Bronchial epithelial cell (primary cell): Measurements from ENCODE around the gene SLCO3A1. TPM values are rescaled to one million over a fixed set of nuclear protein-coding genes. Genes with fewer than 3 reads are reported as not detected.
A peak's percentile ranks its signal among the peaks of the same experiment; 100 is the strongest.

Source experiments
- DNase-seq: peaks from one replicate; pipeline ENCODE4 v3.0.0-alpha.2; 2010; ENCODE audit warnings: low read depth
- FAIRE-seq: peaks from 2 replicates; lab custom pipeline; 2011; peaks lifted over from hg19 to GRCh38; lab: Jason Lieb, UNC
- H3K27me3 ChIP-seq: 2 replicates; pipeline ENCODE4 v1.5.1; 2011; ENCODE audit warnings: low read length; ENCODE audit not compliant: control insufficient read depth, insufficient read depth
- H3K36me3 ChIP-seq: 2 replicates; pipeline ENCODE4 v1.5.1; 2011; ENCODE audit warnings: low read length; ENCODE audit not compliant: control insufficient read depth, insufficient read depth
- H3K4me3 ChIP-seq: 2 replicates; pipeline ENCODE4 v1.5.1; 2011; ENCODE audit warnings: mild to moderate bottlenecking, low read depth, low read length, control low read depth
- total RNA-seq: library from RNA; depleted of rRNA; stranded (reverse); fragments of >200 nt; gene quantifications from 2 replicates; pipeline ENCODE4 v1.2.1, GENCODE V29; 2014
- TF ChIP-seq, protein P1 (sequence below): IDR thresholded peaks from 2 replicates; pipeline ENCODE4 v1.5.1; 2011; ENCODE audit warnings: mild to moderate bottlenecking, moderate library complexity, low read length, control low read depth, inconsistent platforms; ENCODE audit not compliant: insufficient read depth, severe bottlenecking

Gene SLCO3A1
- total RNA-seq: 3.8 and 4.5 TPM in 2 replicates

DNA sequence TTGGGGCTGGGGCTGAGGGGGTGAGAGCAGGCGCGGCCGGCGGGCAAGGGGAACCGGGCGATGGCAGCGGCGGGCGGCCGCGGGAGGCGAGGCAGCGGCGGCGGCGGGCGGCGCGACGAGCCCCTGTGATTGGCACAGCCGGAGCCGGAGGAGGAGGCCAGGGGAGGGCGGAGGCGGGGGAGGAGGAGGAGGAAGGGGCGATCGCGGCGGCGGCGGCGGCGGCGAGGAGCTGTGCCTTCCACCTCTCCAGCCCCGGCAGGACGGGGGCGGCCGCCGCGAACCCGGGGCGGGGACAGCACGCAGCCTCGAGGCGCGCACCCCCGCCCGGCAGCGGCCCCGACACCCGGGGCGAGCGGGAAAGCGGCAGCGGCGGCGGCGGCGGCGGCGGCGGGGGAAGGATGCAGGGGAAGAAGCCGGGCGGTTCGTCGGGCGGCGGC lies at the start of gene SLCO3A1:
Gene SLCO3A1 (plus strand): TSS at position 198 of the 437 bp plus-strand sequence.
- Histone ChIP-seq H3K36me3 (no peaks in the 10 kb centered on the region), H3K27me3 (no peaks in the 10 kb centered on the region), H3K4me3 (peak within 1 kb of the TSS; percentile 50)
- no peak for FAIRE-seq
- no peak for DNase-seq
- TF ChIP-seq, protein P1, sequence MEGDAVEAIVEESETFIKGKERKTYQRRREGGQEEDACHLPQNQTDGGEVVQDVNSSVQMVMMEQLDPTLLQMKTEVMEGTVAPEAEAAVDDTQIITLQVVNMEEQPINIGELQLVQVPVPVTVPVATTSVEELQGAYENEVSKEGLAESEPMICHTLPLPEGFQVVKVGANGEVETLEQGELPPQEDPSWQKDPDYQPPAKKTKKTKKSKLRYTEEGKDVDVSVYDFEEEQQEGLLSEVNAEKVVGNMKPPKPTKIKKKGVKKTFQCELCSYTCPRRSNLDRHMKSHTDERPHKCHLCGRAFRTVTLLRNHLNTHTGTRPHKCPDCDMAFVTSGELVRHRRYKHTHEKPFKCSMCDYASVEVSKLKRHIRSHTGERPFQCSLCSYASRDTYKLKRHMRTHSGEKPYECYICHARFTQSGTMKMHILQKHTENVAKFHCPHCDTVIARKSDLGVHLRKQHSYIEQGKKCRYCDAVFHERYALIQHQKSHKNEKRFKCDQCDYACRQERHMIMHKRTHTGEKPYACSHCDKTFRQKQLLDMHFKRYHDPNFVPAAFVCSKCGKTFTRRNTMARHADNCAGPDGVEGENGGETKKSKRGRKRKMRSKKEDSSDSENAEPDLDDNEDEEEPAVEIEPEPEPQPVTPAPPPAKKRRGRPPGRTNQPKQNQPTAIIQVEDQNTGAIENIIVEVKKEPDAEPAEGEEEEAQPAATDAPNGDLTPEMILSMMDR: no peak

DNA sequence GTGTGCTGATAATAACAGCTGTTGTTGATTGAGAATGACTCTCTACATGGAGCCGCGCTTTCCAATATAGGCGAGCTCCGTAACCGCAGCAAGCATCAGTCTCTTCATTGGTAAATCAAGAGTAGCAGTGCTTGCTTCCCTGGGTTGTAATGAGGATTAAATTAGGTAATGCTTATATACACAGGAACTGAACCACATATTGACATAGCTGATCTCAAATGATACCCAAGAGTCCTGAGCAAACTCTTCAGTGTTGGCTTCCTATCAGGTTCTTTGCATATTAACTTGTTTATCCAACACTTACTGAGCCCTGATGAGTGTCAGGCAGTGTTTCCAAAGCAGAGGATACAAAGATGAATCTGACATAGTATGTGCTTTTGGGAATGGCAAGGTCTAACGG lies 46.4 kb upstream of the SLCO3A1 start:
- DNase-seq: no peak
- TF ChIP-seq, protein P1: no peak
- H3K36me3 ChIP-seq: no peaks in the 10 kb centered on the region
- H3K27me3 ChIP-seq: peaks cover 1% of the 10 kb centered on the region
- FAIRE-seq: no peak
- no peak overlapping the region for H3K4me3 ChIP-seq

DNA sequence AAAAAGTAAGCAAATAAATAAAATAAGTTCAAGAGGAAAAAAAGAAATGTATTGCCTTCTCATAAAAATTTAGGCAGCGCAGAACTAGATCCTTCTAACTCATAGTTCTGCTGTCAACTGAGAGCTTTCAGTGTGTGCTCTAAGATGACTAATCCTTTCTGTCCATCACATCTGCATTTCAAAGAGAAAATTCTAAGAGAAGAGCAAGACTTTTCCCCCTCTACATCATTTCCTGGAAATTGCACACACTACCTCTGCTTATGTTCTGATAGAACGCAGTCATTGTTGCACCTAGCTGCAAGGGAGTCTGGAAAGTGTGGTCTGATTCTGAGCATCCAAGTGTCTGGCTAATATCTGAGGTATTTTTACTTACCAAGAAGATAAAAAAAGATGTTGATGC lies 39.6 kb upstream of the SLCO3A1 start:
- no peak overlapping the region for H3K4me3 ChIP-seq
- H3K27me3 ChIP-seq: no peaks in the 10 kb centered on the region
- DNase-seq (no peak), FAIRE-seq (no peak)
- no peaks in the 10 kb centered on the region for H3K36me3 ChIP-seq
- TF ChIP-seq, protein P1: no peak

DNA sequence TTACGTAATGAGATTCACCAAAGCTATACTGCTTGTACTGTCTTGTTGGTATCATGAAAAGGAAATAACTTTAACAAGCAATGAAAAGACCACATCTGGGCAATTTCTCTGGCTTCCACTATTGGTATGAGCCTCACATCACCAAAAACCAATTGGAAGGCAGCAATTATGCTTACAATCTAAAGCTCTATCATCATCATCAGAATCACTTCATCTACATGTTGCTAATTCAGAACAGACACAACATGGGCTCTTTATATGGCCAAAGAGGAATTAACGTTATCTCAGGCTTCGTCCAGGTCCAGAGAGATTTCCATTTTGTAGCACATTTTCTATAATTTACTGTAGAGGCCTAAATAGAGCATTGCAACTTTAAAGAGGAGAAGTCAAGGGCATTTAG lies 36.6 kb upstream of the SLCO3A1 start:
- Histone ChIP-seq H3K27me3 (no peaks in the 10 kb centered on the region), H3K4me3 (no peak overlapping the region), H3K36me3 (no peaks in the 10 kb centered on the region)
- FAIRE-seq (no peak), DNase-seq (no peak)
- TF ChIP-seq, protein P1: no peak

DNA sequence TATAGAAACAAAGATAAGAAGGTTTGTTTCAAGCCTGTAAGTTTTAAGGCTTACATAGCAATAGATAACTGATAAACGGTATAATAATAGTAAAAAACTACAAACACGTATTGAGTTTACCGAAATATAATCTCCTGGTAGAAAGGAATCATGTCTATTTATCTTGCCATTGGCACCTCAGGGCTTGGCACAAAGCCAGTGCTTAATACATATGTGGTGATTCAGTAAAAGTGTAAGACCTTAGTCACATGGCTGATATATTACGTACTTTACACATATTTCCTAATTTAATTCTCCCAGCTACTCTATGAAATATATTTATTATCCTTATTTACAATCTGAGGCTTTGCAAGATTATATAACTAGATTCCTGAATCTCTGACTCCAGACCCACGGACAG lies 32.0 kb upstream of the SLCO3A1 start:
- TF ChIP-seq, protein P1: no peak
- no peak overlapping the region for H3K4me3 ChIP-seq
- peak; percentile 79 for DNase-seq
- no peaks in the 10 kb centered on the region for H3K36me3 ChIP-seq
- FAIRE-seq: no peak
- no peaks in the 10 kb centered on the region for H3K27me3 ChIP-seq

DNA sequence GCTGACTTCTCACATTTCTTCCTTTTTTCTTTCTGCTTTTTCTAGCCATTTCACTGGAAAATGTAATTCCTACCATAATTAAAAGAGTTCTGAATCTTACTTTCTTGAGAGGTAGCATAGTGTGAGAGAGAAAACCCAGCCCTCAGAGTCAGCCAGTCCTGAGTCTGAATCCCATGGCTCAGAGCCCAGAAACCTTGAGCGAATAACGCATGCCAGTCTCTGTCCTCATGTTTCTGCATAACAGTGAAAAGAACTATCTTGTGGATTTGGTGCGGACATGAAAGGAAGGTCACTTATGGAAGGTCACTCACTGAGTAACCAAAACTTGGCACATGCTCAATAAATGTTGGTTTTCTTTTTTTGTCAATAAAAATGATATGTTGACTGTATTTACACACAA lies 29.3 kb upstream of the SLCO3A1 start:
- FAIRE-seq: no peak
- no peak overlapping the region for H3K4me3 ChIP-seq
- no peak for DNase-seq
- no peaks in the 10 kb centered on the region for H3K36me3 ChIP-seq
- no peaks in the 10 kb centered on the region for H3K27me3 ChIP-seq
- TF ChIP-seq, protein P1: no peak
